LNCaP clone FGC (cell line): ENCODE results near the gene SLC2A13.

Experiments used
- DNase-seq: peaks from one replicate; pipeline ENCODE4 v3.0.0-alpha.2; 2011; ENCODE audit warnings: low read depth
- H3K4me3 ChIP-seq: 2 replicates; pipeline ENCODE4 v1.5.1; 2011; ENCODE audit warnings: mild to moderate bottlenecking, low read depth, low read length, control low read depth
- TF ChIP-seq, protein P1 (sequence below): IDR thresholded peaks from 2 replicates; pipeline ENCODE4 v1.5.1; 2012; ENCODE audit warnings: mild to moderate bottlenecking; ENCODE audit not compliant: control insufficient read depth, insufficient read depth; ENCODE audit errors: extremely low read depth

The SLC2A13 gene

GRCh38 chr12:40122842-40123241 lies 17.0 kb upstream of the SLC2A13 start:
- H3K4me3 ChIP-seq, result no peak overlapping the region
- TF ChIP-seq, protein P1, sequence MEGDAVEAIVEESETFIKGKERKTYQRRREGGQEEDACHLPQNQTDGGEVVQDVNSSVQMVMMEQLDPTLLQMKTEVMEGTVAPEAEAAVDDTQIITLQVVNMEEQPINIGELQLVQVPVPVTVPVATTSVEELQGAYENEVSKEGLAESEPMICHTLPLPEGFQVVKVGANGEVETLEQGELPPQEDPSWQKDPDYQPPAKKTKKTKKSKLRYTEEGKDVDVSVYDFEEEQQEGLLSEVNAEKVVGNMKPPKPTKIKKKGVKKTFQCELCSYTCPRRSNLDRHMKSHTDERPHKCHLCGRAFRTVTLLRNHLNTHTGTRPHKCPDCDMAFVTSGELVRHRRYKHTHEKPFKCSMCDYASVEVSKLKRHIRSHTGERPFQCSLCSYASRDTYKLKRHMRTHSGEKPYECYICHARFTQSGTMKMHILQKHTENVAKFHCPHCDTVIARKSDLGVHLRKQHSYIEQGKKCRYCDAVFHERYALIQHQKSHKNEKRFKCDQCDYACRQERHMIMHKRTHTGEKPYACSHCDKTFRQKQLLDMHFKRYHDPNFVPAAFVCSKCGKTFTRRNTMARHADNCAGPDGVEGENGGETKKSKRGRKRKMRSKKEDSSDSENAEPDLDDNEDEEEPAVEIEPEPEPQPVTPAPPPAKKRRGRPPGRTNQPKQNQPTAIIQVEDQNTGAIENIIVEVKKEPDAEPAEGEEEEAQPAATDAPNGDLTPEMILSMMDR, result no peak
- DNase-seq, result no peak

GRCh38 chr12:40117818-40118217 lies 11.9 kb upstream of the SLC2A13 start:
- DNase-seq, result no peak
- TF ChIP-seq, protein P1, result no peak
- no peak overlapping the region for H3K4me3 ChIP-seq

GRCh38 chr12:40110586-40110985 lies 4.7 kb upstream of the SLC2A13 start:
- TF ChIP-seq, protein P1, result no peak
- DNase-seq, result no peak
- H3K4me3 ChIP-seq, result no peak overlapping the region

DNA sequence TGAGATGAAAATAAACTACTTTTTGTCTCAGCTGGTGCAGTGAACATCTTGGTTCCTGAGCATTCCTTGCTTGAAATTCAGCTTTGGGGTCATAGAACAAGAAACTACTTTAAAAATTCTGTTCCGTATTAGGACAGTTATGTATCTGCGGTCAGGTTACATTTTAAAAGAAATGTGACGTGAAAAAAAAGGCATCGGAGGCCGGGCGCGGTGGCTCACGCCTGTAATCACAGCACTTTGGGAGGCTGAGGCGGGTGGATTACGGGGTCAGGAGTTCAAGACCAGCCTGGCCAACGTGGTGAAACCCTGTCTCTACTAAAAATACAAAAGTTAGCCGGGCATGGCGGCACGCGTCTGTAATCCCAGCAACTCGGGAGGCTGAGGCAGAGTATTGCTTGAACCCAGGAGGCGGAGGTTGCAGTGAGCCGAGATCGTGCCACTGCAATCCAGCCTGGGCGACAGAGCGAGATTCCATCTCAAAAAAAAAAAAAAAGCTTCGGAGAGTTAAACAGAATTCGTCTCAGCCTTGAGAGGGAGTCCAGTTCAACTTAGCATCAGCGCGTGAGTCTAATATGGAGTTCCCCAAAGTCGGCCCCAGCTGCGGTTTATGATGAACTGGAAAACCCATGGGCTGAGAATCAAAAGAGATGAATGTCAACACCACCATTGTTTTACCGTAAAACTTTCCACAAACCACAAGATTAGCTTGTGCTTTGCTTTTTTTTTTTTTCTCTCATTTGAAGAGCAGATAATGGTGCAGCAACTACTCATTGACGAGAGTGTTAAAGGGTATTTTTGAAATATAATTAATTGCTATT lies 2.1 kb upstream of the SLC2A13 start:
- TF ChIP-seq, protein P1, result no peak
- no peak overlapping the region for H3K4me3 ChIP-seq
- DNase-seq, result no peak

GRCh38 chr12:40107098-40107802 lies 1.4 kb upstream of the SLC2A13 start:
- TF ChIP-seq, protein P1, result peak; percentile 83
- H3K4me3 ChIP-seq, result no peak overlapping the region
- DNase-seq, result peak; percentile 50

- TF ChIP-seq, protein P1, result no peak
- DNase-seq, result no peak
- no peak overlapping the region for H3K4me3 ChIP-seq
Observed at GRCh38 chr12:40106655-40107054, 774 bp upstream of the SLC2A13 start.
